Activated naive CD4-positive, alpha-beta T cell (primary cell): ENCODE data around the gene URB1.
"Not testable (repeated sequence)": the region's sequence is repeated elsewhere in the genome, so short reads cannot be mapped to it uniquely, and the experiment has no call there.

ENCODE experiments used
- DNase-seq, 4 experiments: peaks; one replicate each; lab custom pipeline; 2025; lab: John Stamatoyannopoulos, UW

Gene URB1

GRCh38 chr21:32317726-32318125 lies 75.1 kb downstream of the URB1 start:
- DNase-seq = no peak

- no peak for DNase-seq
These were observed 76.2 kb downstream of the URB1 start for GRCh38 chr21:32316361-32317215.

GRCh38 chr21:32315511-32316281 lies 77.1 kb downstream of the URB1 start:
- no peak for DNase-seq

GRCh38 chr21:32314806-32315205 lies 78.0 kb downstream of the URB1 start:
- no peak for DNase-seq

- DNase-seq = no peak
These were observed 79.8 kb downstream of the URB1 start for GRCh38 chr21:32312976-32313375.

- DNase-seq = no peak
These were observed 80.5 kb downstream of the URB1 start for GRCh38 chr21:32312326-32312725.

- DNase-seq = no peak
These were observed 81.2 kb downstream of the URB1 start for GRCh38 chr21:32311621-32312020.

- DNase-seq = not testable (repeated sequence)
These were observed 81.8 kb downstream of the URB1 start for GRCh38 chr21:32310976-32311375.

- no peak for DNase-seq
These were observed 82.8 kb downstream of the URB1 start for GRCh38 chr21:32309906-32310460.

- no peak for DNase-seq
These were observed 84.1 kb downstream of the URB1 start for GRCh38 chr21:32308696-32309095.

GRCh38 chr21:32307706-32308105 lies 85.1 kb downstream of the URB1 start:
- DNase-seq = no peak

- DNase-seq = no peak
These were observed 86.6 kb downstream of the URB1 start for GRCh38 chr21:32306021-32306780.

GRCh38 chr21:32304998-32305397 lies 87.8 kb downstream of the URB1 start:
- DNase-seq = no peak

GRCh38 chr21:32303385-32303784 lies 89.4 kb downstream of the URB1 start:
- no peak for DNase-seq

- no peak for DNase-seq
These were observed 90.3 kb downstream of the URB1 start for GRCh38 chr21:32302560-32302959.

- DNase-seq = no peak
These were observed 91.2 kb downstream of the URB1 start for GRCh38 chr21:32301596-32301995.

GRCh38 chr21:32300117-32300681 lies 92.6 kb downstream of the URB1 start:
- DNase-seq = no peak

- DNase-seq = no peak
These were observed 93.1 kb downstream of the URB1 start for GRCh38 chr21:32299695-32300094.

- no peak for DNase-seq
These were observed 94.1 kb downstream of the URB1 start, which contains the start of gene MRAP for GRCh38 chr21:32298658-32299081. Gene MRAP, plus strand, starts transcription at chr21:32298855. Its CDS starts 117 bp downstream, at chr21:32298972.

GRCh38 chr21:32298148-32298559 lies 94.7 kb downstream of the URB1 start:
- DNase-seq = no peak

- no peak for DNase-seq
These were observed 95.4 kb downstream of the URB1 start for GRCh38 chr21:32297449-32297848.

GRCh38 chr21:32285476-32285875 lies 107.3 kb downstream of the URB1 start:
- DNase-seq = no peak
